NCI-H146 (cell line): Measurements from ENCODE around the gene MIA.
A peak's percentile ranks its signal among the peaks of the same experiment; 100 is the strongest.
"Not testable (repeated sequence)": the region's sequence is repeated elsewhere in the genome, so short reads cannot be mapped to it uniquely, and the experiment has no call there.

ENCODE experiments used
- DNase-seq: peaks from one replicate; lab custom pipeline; 2025; lab: John Stamatoyannopoulos, UW

MIA gene

DNA sequence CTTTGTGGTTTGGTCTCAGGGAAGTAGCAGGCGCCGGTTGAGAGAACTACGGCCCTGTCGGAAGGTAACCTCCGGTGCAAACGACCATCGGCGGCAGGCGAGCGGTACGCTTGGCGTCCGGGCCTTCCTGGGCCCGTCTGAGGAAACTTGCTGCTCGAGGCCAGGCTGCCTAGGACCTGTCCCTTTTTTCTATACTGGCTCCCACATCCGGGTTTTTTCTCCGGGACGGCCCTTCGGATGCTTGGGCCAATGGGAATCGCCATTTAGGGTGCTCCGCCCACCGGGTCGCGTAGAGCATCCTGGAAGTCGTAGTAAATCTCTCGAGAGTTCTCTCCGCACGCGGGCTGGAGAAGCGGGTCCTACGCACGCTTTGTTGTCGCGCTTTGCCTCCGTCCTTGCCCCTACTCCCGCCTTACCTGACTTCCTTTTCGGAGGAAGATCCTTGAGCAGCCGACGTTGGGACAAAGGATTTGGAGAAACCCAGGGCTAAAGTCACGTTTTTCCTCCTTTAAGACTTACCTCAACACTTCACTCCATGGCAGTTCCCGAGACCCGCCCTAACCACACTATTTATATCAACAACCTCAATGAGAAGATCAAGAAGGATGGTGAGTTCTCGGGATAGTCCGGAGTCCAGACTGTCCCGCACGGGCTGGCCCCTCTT is 24.3 kb upstream of the MIA start, which contains the start of gene SNRPA:
Gene SNRPA (plus strand): TSS at position 330 of the 664 bp plus-strand sequence. CDS start 206 bp downstream, at position 536.
- DNase-seq: peak; percentile 99

DNA sequence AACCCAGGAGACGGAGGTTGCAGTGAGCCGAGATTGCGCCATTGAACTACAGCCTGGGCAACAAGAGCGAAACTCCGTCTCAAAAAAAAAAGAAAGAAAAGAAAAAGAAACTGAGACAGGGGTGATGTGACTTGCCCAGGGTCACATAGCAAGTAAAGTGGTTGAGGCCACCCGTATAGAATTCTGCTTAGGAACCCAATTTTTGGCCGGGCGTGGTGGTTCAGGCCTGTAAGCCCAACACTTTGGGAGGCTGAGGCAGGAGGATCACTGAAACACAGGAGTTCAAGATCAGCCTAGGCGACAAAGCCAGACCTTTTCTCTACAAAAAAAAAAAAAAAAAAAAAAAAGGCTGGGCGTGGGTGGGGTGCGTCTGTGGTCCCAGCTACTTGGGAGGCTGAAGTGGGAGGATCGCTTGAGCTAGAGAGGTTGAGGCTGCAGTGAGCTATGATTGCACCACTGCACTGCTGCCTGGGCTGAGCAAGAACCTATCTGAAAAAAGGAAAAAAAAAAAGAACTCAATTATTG is 23.0 kb upstream of the MIA start:
- no peak for DNase-seq

DNA sequence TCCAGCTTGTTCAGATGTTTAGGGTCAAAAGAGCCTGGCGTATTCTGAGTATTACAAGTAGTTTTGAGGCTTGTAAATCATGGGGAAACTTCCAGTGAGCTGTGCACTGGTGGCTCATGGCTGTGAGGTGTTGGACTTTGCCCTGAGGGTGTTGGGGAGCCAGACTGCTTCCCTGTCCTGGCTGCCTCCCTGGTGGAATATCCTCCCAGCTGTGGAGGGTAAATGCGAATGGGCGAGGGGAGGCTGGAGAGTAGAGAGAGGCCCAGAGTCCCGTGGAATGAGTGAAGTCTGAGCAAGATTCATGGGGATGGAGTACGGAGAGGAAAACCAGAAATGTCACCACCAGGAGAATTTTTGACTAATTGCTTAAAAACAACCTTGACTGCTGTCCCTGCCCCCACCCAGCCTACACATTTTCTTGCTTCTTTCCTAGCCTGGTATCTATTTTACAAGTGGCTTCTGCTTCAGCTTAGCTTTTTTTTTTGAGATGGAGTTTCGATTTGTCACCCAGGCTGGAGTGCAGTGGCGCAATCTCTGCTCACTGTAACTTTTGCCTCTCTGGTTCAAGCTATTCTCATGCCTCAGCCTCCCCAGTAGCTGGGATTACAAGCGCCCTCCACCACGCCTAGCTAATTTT is 20.6 kb upstream of the MIA start:
- DNase-seq: no peak

DNA sequence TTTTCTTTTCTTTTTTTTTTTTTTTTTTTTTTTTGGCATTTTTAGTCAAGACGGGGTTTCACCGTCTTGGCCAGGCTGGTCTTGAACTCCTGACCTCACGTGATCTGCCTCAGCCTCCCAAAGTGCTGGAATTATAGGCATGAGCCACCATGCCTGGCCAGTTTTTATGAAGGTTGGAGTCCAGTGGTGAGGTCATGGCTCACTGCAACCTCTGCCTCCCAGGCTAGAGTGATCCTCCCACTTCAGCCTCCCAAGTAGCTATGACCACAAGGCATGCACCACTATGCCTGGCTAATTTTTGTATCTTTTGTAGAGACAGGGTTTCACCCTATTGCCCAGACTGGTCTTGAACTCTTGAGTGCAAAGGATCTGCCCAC is 20.1 kb upstream of the MIA start:
- no peak for DNase-seq

DNA sequence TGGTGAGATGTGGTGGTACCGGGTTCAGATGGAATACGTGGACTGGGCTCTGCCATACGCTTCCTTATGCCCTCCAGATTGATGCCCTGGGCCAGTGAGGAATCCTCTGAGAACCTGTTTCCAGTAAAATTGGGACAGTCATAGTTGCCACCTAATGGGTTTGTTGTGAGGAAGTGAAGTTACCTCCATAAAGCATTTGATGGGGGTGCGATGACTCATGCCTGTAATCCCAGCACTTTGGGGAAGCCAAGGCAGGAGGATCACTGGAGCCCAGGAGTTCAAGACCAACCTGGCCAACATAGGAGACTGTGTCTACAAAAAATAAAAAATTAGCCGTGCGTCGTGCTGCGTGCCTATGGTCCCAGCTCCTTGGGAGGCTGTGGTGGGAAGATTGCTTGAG is 19.5 kb upstream of the MIA start:
- DNase-seq: no peak

DNA sequence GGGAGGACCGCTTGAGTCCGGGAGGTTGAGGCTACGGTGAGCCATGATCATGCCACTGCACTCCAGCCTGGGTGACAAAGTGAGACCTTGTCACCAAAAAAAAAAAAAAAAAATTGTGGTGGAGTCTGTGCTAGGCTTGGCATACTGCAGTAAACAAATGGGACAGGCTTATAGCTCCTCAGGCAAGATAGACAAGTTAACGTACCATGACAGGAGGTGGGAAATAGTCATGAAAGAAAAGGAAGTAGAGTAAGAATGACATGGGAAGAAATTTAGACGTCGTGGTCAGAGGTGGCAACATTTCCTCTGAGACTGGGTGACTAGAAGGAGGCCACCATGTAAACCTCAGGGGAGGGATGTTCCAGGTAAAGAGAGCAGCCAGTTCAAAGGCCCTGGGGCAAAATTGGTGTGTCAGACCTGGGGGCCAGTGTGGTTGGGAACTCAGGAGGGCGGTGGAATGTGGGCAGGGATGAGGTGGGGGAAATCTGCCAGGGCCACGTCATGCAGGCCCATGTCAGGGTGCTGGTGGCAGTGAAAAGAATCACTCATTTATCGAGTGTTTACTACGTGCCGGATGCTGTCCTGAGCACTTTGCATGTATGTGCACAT is 18.7 kb upstream of the MIA start:
- no peak for DNase-seq

DNA sequence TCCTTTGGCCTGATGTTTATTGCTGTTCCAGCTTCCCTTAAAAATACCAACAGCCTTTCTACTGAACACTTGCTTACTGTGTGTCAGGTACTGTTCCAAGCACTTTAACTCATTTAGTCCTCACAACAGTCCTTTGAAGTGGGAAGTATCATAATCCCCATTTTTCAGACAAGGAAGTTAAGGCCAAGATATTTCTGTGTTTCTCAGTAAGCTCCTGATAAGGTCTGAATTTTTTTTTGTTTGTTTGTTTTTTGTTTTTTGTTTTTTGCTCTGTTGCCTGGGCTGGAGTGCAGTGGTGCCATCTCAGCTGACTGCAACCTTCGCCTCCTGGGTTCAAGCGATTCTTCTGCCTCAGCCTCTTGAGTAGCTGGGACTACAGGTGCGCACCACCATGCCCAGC is 16.8 kb upstream of the MIA start:
- no peak for DNase-seq

DNA sequence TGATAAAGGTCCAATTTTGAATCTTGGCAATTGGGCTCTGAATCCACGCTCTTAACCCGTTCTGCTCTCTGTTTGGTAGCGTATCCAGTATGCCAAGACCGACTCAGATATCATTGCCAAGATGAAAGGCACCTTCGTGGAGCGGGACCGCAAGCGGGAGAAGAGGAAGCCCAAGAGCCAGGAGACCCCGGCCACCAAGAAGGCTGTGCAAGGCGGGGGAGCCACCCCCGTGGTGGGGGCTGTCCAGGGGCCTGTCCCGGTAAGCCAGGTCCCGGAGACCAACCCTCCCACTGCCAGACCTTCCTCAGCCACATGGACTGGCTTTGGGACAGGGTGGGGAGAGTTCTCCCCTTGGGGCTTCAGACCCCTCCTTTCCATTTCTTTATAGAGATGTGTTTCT is 16.0 kb upstream of the MIA start:
- no peak for DNase-seq

DNA sequence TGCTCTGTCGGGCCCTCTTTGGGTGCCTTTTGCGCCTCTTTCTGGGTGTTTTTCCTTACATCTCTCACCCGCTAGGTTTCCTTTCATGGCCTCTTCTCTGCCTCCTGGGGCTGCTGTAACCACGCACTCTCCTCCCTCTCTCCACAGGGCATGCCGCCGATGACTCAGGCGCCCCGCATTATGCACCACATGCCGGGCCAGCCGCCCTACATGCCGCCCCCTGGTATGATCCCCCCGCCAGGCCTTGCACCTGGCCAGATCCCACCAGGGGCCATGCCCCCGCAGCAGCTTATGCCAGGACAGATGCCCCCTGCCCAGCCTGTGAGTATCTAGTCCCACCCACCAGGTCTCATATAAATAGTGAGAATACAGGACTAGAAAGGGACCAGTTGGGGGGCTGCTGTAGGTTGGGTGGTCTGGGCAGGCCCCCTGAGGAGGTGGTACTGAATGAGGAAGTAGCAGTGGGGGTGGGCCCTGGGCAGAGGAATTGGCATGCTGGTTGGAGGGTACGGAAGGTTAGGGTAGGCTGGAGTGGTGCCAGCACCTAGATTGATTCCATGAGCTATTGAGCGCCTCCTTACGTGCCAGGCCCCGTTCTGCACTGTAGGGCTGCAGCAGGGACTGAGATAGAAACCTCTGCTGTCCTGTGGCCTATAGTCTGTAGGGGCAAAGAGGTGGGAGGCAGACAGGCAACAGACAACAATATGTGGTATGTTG is 12.4 kb upstream of the MIA start:
- DNase-seq: no peak

DNA sequence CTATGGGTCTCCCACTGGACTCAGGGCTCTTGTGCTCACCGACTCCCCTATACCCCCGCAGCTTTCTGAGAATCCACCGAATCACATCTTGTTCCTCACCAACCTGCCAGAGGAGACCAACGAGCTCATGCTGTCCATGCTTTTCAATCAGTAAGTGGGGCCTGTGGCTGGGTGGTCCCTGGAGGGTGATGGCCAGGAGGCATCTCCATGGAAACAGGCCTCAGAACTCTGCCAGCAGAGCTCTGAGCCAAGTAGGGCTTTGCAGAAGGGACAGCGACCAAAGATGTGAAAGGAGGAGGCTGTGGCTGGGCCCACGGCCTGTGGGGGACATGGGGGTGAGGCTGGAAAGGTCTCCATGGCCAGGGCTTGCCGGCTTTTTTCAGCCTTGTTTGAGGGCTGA is 11.8 kb upstream of the MIA start:
- DNase-seq: no peak

DNA sequence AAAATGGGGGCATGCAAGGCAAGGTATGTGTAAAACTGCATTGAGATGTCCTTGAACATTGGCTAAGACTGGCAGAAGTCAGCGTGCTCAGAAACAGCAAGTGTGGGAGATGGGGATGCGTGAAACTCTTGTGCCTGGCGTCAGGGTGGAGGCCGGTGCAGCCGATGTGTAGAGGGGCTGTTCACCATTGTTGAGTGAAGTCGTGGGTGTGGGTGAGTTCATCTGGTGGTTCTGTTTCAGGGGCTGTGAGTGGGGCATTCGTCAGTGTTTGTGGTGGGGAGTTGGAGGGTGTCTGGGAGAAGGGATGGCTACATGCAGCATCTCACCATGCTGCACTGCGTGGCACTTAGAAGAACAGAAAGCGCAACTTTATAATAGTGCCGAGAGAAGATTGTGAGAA is 11.4 kb upstream of the MIA start:
- no peak for DNase-seq

DNA sequence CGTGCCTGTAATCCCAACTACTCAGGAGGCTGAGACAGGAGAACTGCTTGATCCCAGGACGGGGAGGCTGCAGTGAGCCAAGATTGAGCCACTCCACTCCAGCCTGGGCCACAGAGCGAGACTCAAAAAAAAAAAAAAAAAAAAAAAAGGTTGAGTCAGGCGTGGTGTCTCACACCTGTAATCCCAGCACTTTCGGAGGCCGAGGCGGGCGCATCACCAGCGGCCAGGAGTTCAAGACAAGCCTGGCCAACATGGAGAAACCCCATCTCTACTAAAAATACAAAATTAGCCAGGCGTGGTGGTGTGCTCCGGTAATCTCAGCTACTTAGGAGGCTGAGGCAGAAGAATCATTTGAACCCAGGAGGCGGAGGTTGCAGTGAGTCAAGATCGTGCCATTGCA is 8.9 kb upstream of the MIA start:
- not testable (repeated sequence) for DNase-seq

DNA sequence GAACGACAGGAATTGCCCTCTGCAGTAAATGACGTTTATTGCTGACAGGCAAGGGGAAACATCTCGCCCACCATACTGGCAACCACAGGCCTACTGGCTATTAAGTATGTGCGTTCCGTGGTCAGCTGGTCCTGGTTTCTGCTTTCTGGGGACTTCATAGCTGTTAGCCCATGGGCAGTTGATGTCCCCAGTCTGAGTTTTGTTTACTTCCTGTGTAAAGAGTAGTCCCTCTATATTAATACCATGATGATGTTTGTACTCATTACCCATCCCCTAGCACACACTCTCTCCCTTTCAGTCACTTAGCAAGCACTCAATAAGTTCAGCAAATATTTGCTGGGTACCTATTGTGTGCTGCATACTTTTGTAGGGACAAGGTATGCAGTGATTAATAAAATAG is 6.5 kb upstream of the MIA start:
- no peak for DNase-seq

DNA sequence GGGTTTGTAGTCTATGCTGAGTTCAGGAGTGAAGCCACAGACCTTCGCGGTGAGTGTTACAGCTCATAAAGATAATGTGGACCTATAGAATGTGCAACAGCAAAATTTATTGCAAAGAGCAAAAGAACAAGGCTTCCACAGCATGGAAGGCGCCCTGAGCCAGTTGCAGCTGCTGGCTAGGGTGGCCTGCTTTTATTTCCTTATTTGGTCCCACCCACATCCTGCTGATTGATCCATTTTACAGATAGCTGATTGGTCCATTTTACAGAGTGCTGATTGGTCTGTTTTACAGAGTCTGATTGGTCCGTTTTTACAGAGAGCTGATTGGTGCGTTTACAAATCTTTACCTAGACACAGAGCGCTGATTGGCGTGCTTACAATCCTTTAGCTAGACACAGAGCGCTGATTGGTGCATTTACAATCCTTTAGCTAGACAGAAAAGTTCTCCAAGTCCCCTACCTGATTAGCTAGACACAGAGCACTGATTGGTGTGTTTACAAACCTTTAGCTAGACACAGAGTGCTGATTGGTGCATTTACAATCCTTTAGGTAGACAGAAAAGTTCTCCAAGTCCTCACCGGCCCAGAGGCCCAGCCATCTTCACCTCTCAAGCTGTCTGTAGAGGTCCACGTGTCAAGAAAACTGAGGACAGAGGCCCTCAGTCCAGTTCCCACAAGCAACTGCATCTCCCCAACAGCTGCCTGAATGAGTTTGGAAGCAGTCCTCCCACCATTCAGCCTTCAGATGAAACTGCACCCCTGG is 4.0 kb upstream of the MIA start:
- DNase-seq: not testable (repeated sequence)

DNA sequence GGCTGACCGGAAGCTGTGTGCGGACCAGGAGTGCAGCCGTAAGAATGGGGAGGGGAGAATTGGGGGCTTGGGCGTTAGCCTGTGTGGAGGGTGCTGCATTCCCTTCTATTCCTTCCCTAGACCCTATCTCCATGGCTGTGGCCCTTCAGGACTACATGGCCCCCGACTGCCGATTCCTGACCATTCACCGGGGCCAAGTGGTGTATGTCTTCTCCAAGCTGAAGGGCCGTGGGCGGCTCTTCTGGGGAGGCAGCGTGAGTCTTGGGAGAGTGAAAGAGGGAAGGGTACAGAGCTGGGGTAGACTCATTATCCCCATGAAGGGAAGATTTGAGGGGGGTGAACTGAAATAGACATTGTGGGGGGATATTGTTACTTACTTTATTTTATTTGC is 306 bp downstream of the MIA start:
- DNase-seq: no peak

DNA sequence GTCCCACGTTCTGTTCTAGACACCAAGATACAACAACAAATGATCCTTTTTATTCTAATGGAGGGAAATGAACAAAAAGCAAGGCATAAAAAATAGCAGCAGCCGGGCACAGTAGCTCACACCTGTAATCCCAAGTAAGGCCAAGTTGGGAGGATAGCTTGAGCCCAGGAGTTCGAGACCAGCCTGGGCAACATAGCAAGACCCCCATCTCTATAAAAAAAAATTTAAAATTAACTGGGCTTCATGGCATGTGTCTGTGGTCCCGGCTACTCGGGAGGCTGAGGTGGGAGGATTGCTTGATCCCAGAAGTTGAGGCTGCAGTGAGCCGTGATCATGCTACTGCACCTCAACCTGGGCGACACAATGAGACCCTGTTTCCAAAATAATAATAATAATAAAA is 1.0 kb downstream of the MIA start:
- DNase-seq: no peak

DNA sequence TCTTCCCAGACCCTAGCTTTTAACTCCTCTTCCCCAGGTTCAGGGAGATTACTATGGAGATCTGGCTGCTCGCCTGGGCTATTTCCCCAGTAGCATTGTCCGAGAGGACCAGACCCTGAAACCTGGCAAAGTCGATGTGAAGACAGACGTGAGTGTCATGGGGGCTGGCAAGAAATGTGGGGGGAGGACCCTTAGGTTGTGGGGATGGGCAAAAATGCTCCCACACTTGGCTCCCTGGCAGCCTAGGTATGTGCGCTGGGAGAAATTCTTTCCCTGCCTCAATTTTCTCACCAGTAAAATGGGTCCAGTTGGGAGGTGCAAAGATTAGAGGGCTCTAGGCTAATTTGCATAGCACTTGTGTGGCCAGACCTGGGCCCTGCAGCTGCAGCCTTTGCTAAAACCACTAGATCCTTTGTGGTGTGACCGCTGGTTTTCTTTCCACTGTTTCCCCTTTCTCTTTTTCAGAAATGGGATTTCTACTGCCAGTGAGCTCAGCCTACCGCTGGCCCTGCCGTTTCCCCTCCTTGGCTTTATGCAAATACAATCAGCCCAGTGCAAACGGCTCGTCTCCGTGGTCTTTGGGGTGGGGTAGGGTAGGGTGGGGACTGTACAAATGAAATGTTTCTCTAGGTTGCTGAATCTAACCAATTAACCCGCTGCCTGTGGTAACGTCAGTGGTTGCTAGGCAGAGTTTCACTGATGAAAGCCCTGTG is 1.8 kb downstream of the MIA start:
- DNase-seq: peak; percentile 96

DNA sequence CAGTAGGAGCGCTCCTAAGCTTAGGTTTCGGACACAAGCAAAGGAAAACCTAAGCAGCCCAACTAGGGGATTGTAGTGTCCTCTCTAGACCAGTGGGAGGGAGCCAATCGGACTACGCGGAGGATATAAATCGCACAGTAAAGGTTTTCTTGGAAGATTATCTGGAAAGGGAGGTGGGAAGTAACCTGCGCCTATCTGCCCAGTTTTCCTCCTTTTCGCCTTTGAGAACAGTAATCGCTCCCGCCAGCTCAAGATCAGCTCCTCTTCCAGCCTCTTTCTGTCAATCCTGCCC is 2.3 kb downstream of the MIA start:
- DNase-seq: no peak

DNA sequence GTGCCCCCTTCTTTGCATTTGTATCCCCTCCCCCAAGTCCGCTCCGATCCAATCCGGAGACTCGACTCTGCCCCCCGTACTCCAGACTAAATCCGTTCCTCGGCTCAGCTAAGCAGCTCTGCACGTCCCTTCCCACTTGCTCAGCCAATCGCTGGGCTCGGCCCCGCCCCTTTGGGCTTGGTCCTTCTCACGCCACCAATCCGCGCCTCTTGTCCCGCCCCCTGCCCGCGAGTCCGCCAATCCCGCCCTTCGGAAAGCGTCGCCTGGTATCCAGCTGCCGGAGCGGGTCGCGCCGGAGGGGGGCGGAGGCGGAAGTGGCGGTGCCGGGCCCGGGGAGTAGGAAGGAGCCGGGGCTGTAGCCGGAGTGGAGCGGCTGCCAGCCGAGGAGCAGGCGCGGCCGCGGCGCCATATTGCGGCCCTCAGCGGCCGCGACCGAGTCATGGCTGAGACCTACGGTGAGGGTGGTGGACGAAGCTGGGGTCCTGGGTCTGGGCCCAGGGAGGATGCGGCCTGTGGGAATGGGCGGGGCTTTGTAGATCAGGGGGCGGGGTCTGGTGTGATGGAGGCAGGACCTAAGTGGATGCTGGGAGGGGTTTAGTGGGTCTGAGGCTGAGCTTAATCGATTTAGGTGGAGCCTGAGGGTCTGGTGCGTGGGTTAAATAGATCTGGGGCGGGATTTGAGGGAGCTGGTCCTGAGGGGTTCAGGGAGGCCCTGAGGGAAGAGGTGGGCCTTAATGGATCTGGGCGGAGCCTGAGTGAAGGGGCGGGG is 2.8 kb downstream of the MIA start, which contains the start of gene RAB4B:
Gene RAB4B (plus strand): TSS at position 311 of the 769 bp plus-strand sequence. CDS start 129 bp downstream, at position 440.
- DNase-seq: peak; percentile 100

DNA sequence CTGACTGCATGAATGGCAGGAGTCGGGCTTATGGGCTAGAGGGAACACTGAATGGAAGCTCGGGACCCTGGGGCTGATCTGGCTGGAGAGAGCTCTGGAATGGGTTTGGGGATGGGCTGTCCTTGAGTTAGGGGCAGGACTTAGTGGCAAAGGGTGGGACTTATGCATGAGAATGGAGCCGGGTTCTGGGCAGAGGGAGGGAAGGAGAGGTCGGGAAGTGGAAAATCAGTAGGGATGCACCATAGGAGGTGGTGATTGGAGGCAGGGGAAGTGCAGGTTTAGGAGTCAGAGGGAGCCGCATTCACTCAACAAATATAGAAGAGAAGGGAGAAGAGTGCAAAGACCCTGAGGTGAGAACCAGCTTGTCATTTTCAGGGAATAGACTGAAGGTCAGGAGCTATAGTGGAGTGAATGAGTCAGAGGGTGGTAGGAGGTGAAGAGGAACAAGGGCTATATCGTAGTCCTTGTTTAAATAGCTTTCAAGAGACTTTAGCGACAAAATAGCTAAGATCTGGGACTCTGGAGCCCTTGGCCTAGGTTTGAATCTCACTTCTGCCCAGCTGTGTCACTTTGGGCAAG is 3.5 kb downstream of the MIA start:
- DNase-seq: no peak
